Measurements from ENCODE around the gene LILRB5.
"Not testable (repeated sequence)": the region's sequence is repeated elsewhere in the genome, so short reads cannot be mapped to it uniquely, and the experiment has no call there.

The LILRB5 gene

GRCh38 chr19:54281007-54281728, 24.1 kb upstream of the LILRB5 start, which contains the start of gene LILRB2:
TSS of gene LILRB2 (minus strand) at chr19:54281110. CDS start at chr19:54280496, 614 bp downstream.
- DNase-seq (ENCODE audit: low read depth in 1 of 2, low spot score in 1 of 2) = peak in 1 of 2 experiments; percentile 73
- TF ChIP-seq CTCF (IDR thresholded peaks at IDR 0.05; ENCODE audit: insufficient read depth, low read length) (no peak), GABPA (IDR thresholded peaks at IDR 0.05; ENCODE audit: low read depth) (no peak), REST (IDR thresholded peaks at IDR 0.05; ENCODE audit: insufficient replicate concordance, low read depth) (no peak), POLR2AphosphoS5 (IDR thresholded peaks at IDR 0.05; ENCODE audit: low read depth) (no peak), SPI1 (IDR thresholded peaks at IDR 0.05; ENCODE audit: borderline replicate concordance, low read depth) (no peak)
- H3K27me3 ChIP-seq (ENCODE audit: insufficient read depth, poor library complexity, severe bottlenecking) = no peaks in the 10 kb centered on the region
- H3K4me3 ChIP-seq (replicated peaks; ENCODE audit: insufficient read depth, low read length) = peak within 1 kb of the TSS; percentile 20
- peak within 1 kb of the TSS; percentile 67 for H3K27ac ChIP-seq (replicated peaks)

GRCh38 chr19:54280441-54280840, 23.4 kb upstream of the LILRB5 start:
- Histone ChIP-seq H3K4me3 (replicated peaks; ENCODE audit: insufficient read depth, low read length) (peak overlapping the region; percentile 20), H3K27ac (replicated peaks) (peak overlapping the region; percentile 67)
- peak; percentile 82 for TF ChIP-seq SPI1 (IDR thresholded peaks at IDR 0.05; ENCODE audit: borderline replicate concordance, low read depth)
- not testable (repeated sequence) for H3K27me3 ChIP-seq (ENCODE audit: insufficient read depth, poor library complexity, severe bottlenecking)
- peak in 1 of 2 experiments; percentile 72 for DNase-seq (ENCODE audit: low read depth in 1 of 2, low spot score in 1 of 2)

GRCh38 chr19:54280025-54280424, 23.0 kb upstream of the LILRB5 start:
- Histone ChIP-seq H3K4me3 (replicated peaks; ENCODE audit: insufficient read depth, low read length) (peak overlapping the region; percentile 20), H3K27ac (replicated peaks) (peak overlapping the region; percentile 67)
- not testable (repeated sequence) for DNase-seq (ENCODE audit: low read depth in 1 of 2, low spot score in 1 of 2); H3K27me3 ChIP-seq (ENCODE audit: insufficient read depth, poor library complexity, severe bottlenecking)

GRCh38 chr19:54279406-54279962, 22.4 kb upstream of the LILRB5 start:
- Histone ChIP-seq H3K4me3 (replicated peaks; ENCODE audit: insufficient read depth, low read length) (peak overlapping the region; percentile 20; the same call in 1 of the 2 replicates), H3K27me3 (ENCODE audit: insufficient read depth, poor library complexity, severe bottlenecking) (no peaks in the 10 kb centered on the region), H3K27ac (replicated peaks) (no peak overlapping the region)
- no peak for DNase-seq (ENCODE audit: low read depth in 1 of 2, low spot score in 1 of 2)
- TF ChIP-seq SPI1 (IDR thresholded peaks at IDR 0.05; ENCODE audit: borderline replicate concordance, low read depth) = no peak
- TF ChIP-seq GABPA (IDR thresholded peaks at IDR 0.05; ENCODE audit: low read depth) = no peak
- no peak for TF ChIP-seq CTCF (IDR thresholded peaks at IDR 0.05; ENCODE audit: insufficient read depth, low read length)
- TF ChIP-seq POLR2AphosphoS5 (IDR thresholded peaks at IDR 0.05; ENCODE audit: low read depth) = no peak
- TF ChIP-seq REST (IDR thresholded peaks at IDR 0.05; ENCODE audit: insufficient replicate concordance, low read depth) = no peak

GRCh38 chr19:54278571-54279195, 21.6 kb upstream of the LILRB5 start:
- H3K4me3 ChIP-seq (replicated peaks; ENCODE audit: insufficient read depth, low read length); H3K27ac ChIP-seq (replicated peaks); H3K27me3 ChIP-seq (ENCODE audit: insufficient read depth, poor library complexity, severe bottlenecking); DNase-seq (ENCODE audit: low read depth in 1 of 2, low spot score in 1 of 2): not testable (repeated sequence)

GRCh38 chr19:54278056-54278455, 21.0 kb upstream of the LILRB5 start:
- DNase-seq (ENCODE audit: low read depth in 1 of 2, low spot score in 1 of 2); H3K4me3 ChIP-seq (replicated peaks; ENCODE audit: insufficient read depth, low read length); H3K27me3 ChIP-seq (ENCODE audit: insufficient read depth, poor library complexity, severe bottlenecking); H3K27ac ChIP-seq (replicated peaks): not testable (repeated sequence)

GRCh38 chr19:54277111-54277615, 20.1 kb upstream of the LILRB5 start:
- not testable (repeated sequence) for H3K27ac ChIP-seq (replicated peaks); H3K4me3 ChIP-seq (replicated peaks; ENCODE audit: insufficient read depth, low read length); DNase-seq (ENCODE audit: low read depth in 1 of 2, low spot score in 1 of 2); H3K27me3 ChIP-seq (ENCODE audit: insufficient read depth, poor library complexity, severe bottlenecking)

All from HL-60 (cell line).